Measurements from ENCODE around the gene OXT.

The OXT gene

GRCh38 chr20:3045042-3045815 lies 26.2 kb upstream of the OXT start:
- H3K4me3 ChIP-seq = peak overlapping the region; percentile 95
- peak overlapping the region; percentile 94 to 95 for H3K27ac ChIP-seq
- TF ChIP-seq, protein P1, sequence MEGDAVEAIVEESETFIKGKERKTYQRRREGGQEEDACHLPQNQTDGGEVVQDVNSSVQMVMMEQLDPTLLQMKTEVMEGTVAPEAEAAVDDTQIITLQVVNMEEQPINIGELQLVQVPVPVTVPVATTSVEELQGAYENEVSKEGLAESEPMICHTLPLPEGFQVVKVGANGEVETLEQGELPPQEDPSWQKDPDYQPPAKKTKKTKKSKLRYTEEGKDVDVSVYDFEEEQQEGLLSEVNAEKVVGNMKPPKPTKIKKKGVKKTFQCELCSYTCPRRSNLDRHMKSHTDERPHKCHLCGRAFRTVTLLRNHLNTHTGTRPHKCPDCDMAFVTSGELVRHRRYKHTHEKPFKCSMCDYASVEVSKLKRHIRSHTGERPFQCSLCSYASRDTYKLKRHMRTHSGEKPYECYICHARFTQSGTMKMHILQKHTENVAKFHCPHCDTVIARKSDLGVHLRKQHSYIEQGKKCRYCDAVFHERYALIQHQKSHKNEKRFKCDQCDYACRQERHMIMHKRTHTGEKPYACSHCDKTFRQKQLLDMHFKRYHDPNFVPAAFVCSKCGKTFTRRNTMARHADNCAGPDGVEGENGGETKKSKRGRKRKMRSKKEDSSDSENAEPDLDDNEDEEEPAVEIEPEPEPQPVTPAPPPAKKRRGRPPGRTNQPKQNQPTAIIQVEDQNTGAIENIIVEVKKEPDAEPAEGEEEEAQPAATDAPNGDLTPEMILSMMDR (IDR thresholded peaks at IDR 0.05) = no peak
- peak; percentile 92 for DNase-seq (ENCODE audit: low spot score)

- Histone ChIP-seq H3K27ac (peak within 1 kb of the TSS; percentile 94 to 95), H3K4me3 (peak within 1 kb of the TSS; percentile 95)
- peak; percentile 92 for DNase-seq (ENCODE audit: low spot score)
- TF ChIP-seq, protein P1 (IDR thresholded peaks at IDR 0.05) = no peak
These were observed 25.4 kb upstream of the OXT start, which contains the start of gene MRPS26 for GRCh38 chr20:3045816-3046676. Gene MRPS26, plus strand, starts transcription at chr20:3046052. Its CDS starts 17 bp downstream, at chr20:3046069.

DNA sequence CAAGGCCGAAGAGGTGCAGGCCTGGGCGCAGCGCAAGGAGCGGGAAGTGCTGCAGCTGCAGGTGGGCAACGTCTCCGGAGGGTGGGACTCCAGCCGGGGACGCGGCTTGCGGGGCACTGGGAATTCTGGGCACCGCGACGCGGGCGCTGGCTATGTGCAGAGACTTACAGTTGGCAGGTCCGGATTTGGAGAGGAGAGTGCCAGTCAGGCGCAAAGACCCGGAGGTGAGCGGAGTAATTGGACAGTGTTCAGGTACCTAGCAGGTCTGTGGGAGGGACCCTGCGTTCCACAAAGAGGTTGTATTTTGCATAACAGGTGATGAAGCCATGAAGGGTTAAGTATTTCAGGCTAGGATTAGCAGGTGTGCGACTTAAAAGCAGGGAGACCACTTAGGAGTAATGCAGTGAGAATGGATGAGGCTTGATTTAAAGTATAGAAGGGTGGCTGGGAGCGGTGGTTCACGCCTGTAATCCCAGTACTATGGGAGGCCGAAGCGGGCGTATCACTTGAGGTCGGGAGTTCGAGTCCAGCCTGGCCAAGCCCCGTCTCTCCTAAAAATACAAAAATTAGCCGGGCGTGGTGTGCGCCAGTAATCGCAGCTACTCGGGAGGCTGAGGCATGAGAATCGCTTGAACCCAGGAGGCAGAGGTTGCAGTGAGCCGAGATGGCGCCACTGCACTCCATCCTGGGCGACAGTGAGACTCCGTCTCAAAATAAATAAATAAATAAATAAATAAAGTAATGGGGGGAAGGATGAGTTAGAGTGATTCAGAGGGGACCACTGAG lies 24.6 kb upstream of the OXT start:
- TF ChIP-seq, protein P1 (IDR thresholded peaks at IDR 0.05) = no peak
- H3K4me3 ChIP-seq = peak overlapping the region; percentile 95
- DNase-seq (ENCODE audit: low spot score) = no peak
- peak overlapping the region; percentile 94 to 95 for H3K27ac ChIP-seq

DNA sequence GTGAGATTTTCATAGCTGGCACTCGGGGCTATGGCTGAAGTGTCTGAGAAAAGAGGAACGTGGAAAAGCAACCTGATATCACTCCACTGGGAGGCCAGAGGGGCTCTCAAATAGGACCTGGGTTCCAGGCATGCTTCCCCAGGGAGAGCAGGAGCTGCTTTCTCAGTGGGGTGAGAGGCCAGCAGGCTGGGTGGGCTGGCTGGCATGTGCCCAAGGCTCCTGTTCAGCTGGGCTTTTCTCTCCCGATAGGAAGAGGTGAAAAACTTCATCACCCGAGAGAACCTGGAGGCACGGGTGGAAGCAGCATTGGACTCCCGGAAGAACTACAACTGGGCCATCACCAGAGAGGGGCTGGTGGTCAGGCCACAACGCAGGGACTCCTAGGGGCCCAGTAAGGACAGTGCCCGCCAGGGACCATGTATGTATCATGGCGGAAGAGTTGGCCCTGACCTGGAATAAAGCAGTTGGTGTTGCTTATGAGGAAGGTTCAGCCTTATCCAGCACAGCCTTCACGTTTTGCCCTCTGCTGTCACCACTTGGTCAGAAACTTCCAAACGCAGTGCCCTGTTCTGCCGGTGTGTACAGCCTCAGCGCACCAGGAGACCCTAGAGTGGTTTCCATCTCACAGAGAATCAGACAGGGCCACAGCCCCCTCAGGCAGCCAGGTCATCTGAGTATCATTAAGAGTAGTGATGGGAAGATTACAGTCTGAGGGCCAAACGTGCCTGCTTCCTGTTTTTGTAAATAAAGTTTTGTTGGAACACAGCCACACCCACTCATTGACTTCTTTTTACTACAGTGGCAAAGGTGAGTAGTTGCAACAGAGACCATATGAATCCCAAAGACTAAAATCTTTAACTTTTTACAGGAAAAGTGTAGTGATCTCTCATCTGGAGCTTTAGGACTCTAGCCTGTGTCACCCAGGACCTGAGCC lies 23.7 kb upstream of the OXT start:
- Histone ChIP-seq H3K4me3 (peak overlapping the region; percentile 95), H3K27ac (no peak overlapping the region)
- no peak for DNase-seq (ENCODE audit: low spot score)
- TF ChIP-seq, protein P1 (IDR thresholded peaks at IDR 0.05) = no peak

DNA sequence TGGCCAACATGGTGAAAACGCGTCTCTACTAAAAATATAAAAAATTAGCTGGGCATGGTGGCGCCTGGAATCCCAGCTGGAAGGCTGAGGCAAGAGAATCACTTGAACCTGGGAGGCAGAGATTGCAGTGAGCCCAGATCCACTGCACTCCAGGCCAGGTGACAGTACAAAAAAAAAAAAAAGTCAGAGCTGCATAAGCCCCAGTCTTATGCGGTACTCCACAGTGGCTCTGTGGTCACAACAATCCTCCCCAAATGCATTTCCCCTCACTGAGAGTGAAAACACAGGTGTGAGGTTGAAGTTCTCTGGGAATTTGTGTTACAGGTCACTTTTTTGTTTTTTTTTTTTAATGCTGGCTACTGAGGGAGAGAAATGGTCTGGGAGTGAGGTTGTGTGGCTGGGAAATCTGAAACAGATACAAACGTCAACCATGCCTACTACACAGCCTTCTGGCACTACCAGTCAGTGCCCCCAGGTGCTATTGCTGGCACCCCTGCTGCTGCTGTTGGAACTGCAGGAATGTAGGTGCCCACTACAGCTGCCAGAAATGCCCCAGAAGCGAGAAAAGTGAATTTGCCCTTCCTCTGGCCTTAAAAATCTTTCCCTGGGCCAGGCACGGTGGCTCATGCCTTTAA lies 19.9 kb upstream of the OXT start:
- H3K27ac ChIP-seq = no peak overlapping the region
- DNase-seq (ENCODE audit: low spot score) = no peak
- TF ChIP-seq, protein P1 (IDR thresholded peaks at IDR 0.05) = no peak
- no peak overlapping the region for H3K4me3 ChIP-seq

Data from coronary artery (tissue), 2 donors.